ENCODE results near the gene PLBD1.

Gene PLBD1

GRCh38 chr12:14567351-14568162, at the start of gene PLBD1:
TSS of gene PLBD1 (minus strand) at chr12:14567883. CDS start at chr12:14567696, 187 bp downstream.
- no peak for DNase-seq (ENCODE audit: low read depth in 2 of 2)

GRCh38 chr12:14614704-14615121, 47.0 kb upstream of the PLBD1 start:
- DNase-seq (ENCODE audit: low read depth in 2 of 2), result no peak

GRCh38 chr12:14613718-14614117, 46.0 kb upstream of the PLBD1 start:
- no peak for DNase-seq (ENCODE audit: low read depth in 2 of 2)

- DNase-seq (ENCODE audit: low read depth in 2 of 2), result no peak
These were observed 45.3 kb upstream of the PLBD1 start for GRCh38 chr12:14612898-14613445.

GRCh38 chr12:14612250-14612649, 44.6 kb upstream of the PLBD1 start:
- no peak for DNase-seq (ENCODE audit: low read depth in 2 of 2)

- DNase-seq (ENCODE audit: low read depth in 2 of 2), result no peak
These were observed 44.0 kb upstream of the PLBD1 start for GRCh38 chr12:14611640-14612203.

GRCh38 chr12:14607568-14607967, 39.9 kb upstream of the PLBD1 start:
- no peak for DNase-seq (ENCODE audit: low read depth in 2 of 2)

GRCh38 chr12:14605401-14605989, 37.8 kb upstream of the PLBD1 start:
- DNase-seq (ENCODE audit: low read depth in 2 of 2), result no peak

GRCh38 chr12:14601692-14602478, 34.2 kb upstream of the PLBD1 start:
- no peak for DNase-seq (ENCODE audit: low read depth in 2 of 2)

GRCh38 chr12:14597480-14597879, 29.8 kb upstream of the PLBD1 start:
- no peak for DNase-seq (ENCODE audit: low read depth in 2 of 2)

GRCh38 chr12:14591719-14592118, 24.0 kb upstream of the PLBD1 start:
- DNase-seq (ENCODE audit: low read depth in 2 of 2), result no peak

GRCh38 chr12:14589169-14590004, 21.7 kb upstream of the PLBD1 start:
- DNase-seq (ENCODE audit: low read depth in 2 of 2), result no peak

GRCh38 chr12:14588571-14588970, 20.9 kb upstream of the PLBD1 start:
- no peak for DNase-seq (ENCODE audit: low read depth in 2 of 2)

GRCh38 chr12:14578646-14579045, 11.0 kb upstream of the PLBD1 start:
- DNase-seq (ENCODE audit: low read depth in 2 of 2), result no peak

GRCh38 chr12:14577344-14577743, 9.7 kb upstream of the PLBD1 start:
- DNase-seq (ENCODE audit: low read depth in 2 of 2), result no peak

GRCh38 chr12:14576896-14577295, 9.2 kb upstream of the PLBD1 start:
- no peak for DNase-seq (ENCODE audit: low read depth in 2 of 2)

- no peak for DNase-seq (ENCODE audit: low read depth in 2 of 2)
These were observed 7.9 kb upstream of the PLBD1 start for GRCh38 chr12:14575585-14575984.

GRCh38 chr12:14573118-14573517, 5.4 kb upstream of the PLBD1 start:
- no peak for DNase-seq (ENCODE audit: low read depth in 2 of 2)

GRCh38 chr12:14572401-14572800, 4.7 kb upstream of the PLBD1 start:
- DNase-seq (ENCODE audit: low read depth in 2 of 2), result no peak

GRCh38 chr12:14571779-14572178, 4.1 kb upstream of the PLBD1 start:
- no peak for DNase-seq (ENCODE audit: low read depth in 2 of 2)

- DNase-seq (ENCODE audit: low read depth in 2 of 2), result no peak
These were observed 2.5 kb upstream of the PLBD1 start for GRCh38 chr12:14570231-14570630.

Data from stimulated activated CD8-positive, alpha-beta memory T cell treated with anti-CD3 and anti-CD28 coated beads, Interleukin-2, amount 100 ng/mL, for 1 hour (primary cell).